Measurements from ENCODE around the gene TARBP2.

Gene TARBP2

DNA sequence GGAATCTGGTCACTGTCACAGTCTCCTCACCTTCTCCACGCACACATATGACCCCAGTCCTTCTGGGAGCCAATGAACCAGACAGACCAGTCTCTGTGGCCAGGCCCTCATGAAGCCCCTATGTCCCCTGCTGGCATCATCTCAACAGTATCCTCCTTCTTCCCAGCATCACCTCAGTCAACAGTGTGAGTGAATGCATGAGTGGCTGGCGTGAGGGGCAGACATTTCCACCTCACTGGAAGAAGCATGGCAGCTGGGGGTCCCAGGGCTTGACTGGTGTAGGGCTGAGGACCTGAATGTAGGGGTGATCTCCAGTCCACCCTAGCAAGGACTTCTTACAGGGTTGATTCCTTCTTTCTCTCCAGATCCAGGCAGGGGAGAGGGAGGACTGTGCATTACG lies 3.6 kb upstream of the TARBP2 start:
- DNase-seq: no peak

DNA sequence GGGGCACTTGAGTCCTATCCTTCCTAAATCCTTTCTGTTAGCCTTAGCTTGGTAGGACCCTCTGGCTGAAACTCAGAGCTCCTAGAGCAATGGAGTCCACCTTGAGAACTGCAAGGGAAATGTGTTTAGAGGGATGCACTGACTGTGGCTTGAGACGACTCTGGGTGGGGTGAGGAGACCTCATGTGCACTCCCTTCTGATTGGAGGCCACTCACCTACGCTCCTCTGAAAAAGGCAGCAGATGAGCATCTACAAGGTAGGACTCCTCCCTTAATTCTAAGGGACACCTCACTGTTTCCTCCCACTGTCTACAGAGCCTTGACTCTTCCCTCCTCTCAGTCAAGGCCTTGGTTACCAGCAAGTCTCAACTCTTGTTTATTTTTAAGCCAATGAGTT lies 2.9 kb upstream of the TARBP2 start:
- no peak for DNase-seq

DNA sequence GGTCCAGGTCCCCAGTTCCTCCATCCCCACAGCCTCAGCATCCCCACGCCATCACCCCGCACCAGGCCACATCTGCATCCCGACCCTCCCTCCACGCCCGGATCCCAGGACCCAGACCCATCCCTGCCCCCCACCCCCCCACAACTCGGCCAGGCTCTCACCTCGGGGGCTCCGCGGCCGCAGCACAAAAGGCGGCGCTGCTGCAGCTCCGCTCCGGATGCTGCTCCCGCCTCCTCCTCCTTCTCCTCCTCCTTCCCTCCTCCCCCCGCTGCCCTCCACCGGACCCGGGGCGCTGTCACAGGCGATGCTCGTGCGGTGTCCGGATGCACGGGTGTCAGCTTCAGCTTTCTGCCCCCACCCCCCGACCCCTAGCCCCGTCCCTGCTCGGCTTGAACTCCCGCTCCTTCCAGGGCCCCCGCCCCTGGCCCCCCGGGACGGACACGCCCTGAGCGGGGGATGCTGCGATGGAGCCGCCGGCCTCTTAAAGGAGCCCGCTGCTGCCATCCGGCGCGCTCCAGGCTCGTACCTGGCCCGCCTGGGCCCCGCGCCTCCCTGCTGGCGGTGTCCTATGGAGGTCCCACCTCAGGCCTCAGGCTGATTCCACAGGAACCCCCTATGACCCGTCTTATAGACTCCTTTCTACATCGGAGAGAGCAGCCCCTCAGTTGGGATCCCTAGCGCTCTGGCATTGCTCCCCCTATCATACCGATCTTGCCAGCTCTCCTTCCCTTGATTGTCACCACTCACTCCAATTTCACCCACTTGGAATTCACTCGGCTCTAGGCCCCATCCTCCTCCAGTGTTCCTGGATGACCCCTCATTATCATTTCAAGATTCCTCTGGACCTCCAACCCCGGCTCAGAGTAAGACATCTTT lies 1.6 kb upstream of the TARBP2 start, which contains the start of gene MAP3K12:
TSS of gene MAP3K12 (minus strand) at position 193 of the 876 bp plus-strand sequence. CDS start 12,067 bp downstream, outside the sequence.
- DNase-seq: peak; percentile 51 to 60

DNA sequence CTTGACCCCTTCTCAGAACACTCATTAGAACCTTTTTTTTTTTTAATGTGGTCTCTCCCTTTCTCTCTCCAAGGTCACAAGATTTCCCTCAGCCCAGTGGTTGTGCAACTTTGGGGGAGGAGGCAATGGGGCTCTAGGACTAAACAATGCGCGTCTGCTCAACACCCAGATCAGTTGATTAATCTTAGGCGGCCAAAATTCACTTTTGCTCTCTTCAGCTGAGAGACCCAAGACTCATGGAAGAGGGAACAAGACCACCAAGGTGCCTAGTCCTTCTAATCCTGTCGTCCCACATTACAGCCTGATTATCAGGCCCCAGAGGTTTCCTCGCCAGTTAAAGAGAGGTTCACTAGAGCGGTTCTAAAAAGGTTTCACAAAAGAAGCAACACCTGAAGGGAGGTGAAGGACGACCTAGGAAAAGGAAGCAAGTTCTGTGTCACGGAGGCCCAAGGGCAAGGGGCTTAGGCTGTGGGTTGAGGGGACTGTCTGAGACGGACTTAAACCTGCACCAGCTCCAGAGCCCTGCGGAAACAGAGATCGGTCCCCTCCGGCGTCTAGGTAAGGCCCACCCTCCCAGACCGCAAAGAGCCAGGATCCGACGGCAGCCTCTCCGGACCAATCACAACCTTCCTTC lies 824 bp upstream of the TARBP2 start:
- DNase-seq: peak; percentile 37 to 53

DNA sequence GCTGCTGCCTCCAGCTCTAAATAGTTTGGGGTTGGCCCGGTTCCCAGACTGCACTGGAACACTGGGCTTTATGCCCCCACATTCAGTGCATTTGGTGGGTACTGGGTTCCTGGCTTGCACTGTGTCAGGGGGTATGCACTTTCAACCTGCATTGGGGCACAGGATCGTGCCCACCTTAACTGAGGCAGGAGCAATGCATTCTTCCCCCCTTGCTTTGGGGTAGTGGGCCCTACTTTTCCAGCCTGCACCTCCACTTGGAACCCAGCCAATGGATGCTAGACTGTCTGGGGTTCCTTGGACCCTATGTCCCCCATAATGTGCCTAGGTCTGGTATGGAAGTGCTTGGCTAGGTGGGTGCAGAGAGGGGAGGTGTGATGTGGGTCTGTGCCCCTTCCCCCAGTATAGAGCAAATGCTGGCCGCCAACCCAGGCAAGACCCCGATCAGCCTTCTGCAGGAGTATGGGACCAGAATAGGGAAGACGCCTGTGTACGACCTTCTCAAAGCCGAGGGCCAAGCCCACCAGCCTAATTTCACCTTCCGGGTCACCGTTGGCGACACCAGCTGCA lies 615 bp downstream of the TARBP2 start:
- no peak for DNase-seq

DNA sequence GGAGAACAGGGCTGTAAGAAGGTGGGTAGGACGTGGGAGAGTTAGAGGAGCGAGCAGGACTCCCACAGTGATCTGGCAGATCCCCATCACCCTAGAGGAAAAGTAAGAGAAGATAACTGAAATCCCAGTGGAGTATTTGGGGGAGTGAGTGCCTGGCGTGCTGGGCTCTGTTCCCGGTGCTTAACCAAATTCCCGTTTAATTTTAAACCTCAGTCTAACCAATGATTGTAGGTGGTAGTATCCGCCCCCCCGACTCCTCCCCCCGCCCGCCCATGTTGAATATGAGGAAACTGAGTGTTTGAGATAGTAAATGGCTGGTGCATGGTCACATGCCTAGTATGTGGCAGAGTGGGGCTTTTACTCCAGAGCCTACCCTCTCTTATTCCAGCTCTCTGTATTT lies 1.2 kb downstream of the TARBP2 start:
- DNase-seq: no peak

DNA sequence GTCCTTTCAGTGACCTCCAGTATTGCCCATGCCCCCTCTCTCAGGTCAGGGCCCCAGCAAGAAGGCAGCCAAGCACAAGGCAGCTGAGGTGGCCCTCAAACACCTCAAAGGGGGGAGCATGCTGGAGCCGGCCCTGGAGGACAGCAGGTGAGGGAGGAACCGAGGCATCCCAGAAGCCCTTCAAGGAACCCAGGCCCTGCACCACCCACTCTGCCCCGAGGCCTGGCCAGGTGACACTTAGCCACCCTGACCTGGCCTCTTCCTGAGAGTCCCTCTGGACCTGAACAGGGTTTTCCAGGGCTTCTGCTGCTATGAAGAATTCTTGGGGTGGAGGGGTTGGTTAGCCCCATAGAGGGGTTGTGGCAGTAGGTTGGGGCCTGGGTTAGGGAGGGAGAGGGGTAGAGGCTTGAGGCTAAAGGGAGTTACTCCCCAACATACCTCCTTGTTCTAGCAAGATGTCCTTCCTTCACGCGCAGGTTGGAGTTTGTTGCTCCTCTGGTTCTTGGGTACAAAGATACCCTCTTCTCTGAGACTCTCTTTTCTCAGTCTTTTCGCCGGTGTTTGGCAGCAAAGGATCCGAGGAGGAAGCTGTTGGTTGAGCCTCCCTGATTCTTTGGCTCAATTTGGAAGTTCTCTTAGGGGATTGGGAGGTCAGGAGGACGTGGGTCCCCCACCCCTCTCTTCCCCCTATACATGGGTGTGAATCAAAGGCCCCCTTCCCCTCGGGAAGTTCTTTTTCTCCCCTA lies 2.1 kb downstream of the TARBP2 start:
- no peak for DNase-seq

DNA sequence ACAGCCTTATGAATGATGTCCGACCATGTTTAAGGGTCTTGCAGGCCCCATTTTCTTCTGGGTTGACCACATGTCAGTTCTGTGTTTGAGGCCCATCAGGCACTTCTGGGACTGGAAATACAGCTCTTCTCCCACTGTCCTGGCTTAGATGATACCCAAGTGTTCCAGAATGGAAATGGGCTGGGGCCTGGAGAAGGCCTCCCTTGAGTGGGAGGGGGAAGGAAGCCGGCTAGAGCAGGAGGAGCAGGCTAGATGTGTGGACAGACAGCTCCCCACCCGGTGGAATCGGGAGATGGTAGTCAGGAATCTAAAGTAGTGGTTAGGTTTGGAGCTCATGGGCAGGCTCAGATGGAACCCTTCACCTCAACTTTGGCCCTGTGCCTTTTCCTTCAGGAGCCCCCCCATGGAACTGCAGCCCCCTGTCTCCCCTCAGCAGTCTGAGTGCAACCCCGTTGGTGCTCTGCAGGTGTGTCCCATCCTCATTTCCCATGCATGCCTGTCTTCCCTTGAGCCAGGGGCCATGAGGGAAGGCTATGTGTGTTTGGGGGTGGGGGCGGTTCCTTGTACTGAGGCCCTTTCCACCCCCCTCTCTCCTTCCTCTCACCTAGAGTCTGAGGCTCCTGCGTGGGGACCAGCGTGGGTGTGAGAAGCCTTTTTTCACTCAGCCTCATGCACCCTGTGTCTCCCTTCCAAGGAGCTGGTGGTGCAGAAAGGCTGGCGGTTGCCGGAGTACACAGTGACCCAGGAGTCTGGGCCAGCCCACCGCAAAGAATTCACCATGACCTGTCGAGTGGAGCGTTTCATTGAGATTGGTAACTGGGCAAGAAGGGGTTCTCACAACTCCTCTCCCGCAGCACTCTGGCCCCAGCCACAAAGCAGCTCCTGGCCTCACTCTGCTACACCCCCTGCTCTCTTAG lies 3.2 kb downstream of the TARBP2 start:
- DNase-seq: no peak

DNA sequence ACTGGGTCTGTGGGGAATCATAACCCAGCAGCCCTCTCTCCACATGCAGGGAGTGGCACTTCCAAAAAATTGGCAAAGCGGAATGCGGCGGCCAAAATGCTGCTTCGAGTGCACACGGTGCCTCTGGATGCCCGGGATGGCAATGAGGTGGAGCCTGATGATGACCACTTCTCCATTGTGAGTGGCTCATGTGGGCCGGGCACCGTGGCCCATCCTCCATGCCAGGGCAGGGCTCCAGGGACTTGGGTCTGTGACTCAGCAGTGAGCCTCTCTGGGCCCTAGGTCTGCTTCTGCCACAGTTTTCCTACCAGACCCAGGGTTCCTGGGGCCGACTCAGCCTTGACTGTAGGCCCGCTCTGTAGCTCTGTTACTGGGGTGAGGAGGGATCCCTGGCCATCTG lies 4.0 kb downstream of the TARBP2 start:
- DNase-seq: no peak

DNA sequence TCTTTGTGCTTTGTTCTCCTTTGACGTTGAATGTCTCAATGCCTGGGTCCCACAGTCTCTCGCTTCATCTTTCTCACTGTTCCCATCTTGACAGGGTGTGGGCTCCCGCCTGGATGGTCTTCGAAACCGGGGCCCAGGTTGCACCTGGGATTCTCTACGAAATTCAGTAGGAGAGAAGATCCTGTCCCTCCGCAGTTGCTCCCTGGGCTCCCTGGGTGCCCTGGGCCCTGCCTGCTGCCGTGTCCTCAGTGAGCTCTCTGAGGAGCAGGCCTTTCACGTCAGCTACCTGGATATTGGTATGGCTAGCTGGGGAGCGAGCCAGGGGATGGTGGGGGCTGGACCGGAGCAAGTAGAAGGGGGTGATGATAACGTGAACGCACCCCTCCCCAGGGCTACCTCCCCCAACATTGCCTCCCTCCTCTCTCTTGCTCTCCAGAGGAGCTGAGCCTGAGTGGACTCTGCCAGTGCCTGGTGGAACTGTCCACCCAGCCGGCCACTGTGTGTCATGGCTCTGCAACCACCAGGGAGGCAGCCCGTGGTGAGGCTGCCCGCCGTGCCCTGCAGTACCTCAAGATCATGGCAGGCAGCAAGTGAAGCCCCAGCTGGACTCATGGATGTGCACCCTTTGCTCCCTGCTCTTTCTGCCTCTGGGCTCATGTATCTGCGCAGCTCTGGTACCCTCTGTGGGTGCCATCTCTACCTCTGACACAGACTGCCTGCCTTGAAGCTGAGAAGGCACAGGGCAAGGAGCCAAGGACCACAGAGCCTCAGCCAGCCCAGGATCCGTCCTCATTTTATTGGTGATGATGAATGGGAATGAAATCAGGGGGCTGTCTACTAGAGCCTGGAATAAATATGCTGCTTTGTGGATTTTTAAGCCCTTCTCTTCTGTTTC lies 4.7 kb downstream of the TARBP2 start:
- no peak for DNase-seq

DNA sequence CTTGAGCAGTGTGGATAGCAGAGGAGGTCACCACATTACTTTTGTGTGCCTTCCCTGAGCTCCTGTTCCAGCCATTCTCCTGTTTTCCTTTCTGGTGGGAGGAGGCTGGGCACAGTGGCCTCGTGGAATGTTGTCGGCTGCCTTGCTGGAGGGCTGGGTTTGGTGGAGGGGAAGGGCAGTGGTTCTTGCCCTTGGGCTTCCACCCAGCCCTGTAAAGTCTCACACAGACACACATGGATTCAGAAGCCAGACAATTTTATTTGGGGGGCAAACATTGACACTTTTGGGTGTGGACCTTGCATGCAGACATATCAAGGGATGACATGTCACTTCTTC lies 5.3 kb downstream of the TARBP2 start:
- no peak for DNase-seq

DNA sequence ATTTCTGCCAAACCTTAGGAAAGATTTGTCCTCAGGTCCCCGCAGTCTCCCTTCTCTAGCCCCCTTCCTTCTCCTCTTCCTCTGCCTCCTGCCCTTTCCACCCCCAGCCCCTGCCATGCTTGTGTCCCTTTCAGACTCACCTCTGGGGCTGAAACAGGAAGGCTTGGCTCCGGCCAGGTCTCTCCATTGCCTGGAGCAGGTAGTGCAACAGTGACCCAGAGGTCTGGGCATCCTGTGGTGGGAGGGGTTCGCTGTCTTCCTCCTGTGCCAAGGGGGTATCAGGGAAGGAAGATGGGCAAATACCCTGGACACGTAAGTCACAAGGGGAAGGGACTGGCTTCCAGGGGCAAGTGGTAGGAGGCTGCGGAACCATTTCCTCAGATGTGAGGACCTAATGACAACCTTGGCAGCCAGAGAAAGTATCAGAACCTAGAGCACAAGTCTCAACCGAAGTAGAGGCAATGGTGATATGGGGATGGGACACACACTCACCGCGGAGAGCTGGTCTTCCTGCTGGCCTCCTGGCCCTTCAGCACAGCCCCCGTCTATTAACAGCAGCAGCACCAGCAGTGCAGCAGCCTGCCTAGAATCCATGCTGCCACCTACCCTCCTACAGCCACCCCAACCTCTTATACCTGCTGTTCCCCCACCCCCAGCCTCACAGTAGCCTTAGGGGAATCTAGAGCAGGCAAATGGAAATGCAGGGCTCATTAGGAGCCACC lies 6.0 kb downstream of the TARBP2 start, which contains the start of gene NPFF:
TSS of gene NPFF (minus strand) at position 604 of the 722 bp plus-strand sequence. CDS start at position 594, 10 bp downstream.
- DNase-seq: no peak

DNA sequence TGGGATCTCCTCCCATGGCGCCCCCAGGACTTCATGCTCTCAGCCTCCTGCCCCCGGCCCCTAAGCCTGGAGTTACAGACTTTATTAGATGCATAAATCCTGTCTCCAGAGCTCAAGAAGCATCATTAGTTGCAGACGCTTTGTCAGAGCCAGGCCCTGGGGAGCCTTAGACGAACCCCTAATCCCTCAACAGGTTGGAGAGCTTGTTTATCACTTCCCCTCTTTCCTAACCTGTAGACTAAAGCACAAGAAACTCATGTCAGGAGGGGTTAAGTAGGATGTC lies 6.5 kb downstream of the TARBP2 start:
- DNase-seq: no peak

DNA sequence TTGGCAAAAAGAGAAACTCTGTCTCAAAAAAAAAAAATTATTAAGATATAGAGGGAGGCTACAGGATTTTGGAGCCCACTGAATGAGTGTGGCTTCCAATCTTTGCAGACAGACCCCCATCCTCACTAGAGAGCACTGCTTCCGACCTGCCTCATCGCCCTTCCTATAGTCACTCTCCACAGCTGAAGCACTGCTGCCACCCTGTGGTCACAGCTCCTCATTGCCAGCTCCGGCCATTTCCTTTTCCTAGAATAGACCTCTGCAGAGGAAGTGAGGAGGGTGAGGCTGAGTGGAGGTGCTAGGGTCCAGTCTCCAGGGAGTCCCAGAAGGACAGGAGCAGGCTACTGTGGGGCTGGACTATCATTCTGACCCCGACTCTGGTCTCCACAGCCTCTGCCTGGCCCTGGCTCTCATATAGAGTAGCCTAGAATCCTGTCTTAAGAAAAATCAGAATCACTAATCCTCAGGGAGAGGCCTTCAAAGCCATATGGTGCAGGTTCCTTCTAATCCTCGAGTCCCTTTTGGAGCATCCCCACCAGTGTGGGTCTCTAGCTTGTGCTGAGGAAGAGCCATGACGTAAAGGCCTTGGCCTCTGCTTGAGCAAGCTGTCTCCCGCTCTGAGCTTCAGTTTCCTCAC lies 7.6 kb downstream of the TARBP2 start:
- DNase-seq: peak; percentile 77 to 91

DNA sequence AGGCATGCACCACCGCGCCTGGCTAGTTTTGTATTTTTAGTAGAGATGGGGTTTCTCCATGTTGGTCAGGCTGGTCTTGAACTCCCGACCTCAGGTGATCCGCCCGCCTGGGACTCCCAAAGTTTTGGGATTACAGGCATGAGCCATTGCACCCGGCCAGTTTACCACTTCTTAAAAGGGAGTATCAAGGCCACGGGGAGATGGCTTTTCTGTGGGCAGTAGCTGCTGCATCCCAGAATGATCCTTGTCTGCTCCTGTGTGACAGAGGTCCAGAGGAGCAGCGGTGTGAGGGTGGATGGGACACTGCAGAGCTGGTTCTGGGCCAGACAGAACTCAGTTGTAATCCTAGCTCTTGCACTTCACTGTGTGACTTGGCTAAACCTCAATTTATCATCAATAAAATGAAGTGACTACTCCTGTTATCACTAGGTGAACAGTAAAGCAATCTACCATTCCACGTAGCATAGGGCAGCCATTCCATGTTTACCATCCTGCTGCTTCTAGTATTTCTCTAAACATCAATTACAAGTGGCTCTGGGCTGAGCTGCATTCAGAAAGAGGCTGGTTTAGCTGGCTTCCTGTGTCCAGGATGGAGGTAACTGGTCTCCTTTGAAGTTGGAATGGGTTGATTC lies 9.2 kb downstream of the TARBP2 start:
- no peak for DNase-seq

DNA sequence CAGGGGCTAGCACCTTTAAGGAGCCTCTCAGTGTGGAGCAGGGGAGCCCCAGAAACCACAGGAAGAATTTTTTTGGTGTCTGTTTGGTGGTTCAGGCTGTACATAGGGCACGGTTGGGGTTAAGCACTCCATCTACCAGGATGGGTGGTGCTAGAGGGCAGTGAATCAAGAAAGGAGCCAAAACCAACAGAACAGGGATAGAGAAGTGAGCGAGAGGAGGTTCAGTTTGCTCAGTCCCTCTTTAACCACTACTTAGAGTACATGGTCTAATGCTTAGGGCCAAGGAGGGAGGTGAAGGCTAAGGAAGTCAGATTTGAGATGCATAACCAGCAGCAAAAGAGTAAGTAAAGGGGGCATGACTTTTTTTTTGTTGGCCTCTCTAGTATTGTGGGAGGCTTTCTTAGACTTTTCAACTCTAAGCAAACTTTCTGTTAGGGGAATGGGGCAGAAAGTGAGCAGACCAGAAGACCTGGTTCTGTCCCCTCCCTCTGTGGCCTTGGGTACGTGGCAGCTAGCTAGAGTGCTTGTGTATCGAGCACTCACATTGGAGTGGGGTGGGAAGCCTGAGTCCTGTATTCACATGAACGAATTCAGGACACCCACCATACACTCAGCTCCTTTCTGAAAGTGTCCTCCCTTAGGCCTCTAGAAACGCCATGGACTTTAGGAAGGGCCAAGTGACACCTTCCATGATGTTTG lies 12.8 kb downstream of the TARBP2 start:
- DNase-seq: no peak

DNA sequence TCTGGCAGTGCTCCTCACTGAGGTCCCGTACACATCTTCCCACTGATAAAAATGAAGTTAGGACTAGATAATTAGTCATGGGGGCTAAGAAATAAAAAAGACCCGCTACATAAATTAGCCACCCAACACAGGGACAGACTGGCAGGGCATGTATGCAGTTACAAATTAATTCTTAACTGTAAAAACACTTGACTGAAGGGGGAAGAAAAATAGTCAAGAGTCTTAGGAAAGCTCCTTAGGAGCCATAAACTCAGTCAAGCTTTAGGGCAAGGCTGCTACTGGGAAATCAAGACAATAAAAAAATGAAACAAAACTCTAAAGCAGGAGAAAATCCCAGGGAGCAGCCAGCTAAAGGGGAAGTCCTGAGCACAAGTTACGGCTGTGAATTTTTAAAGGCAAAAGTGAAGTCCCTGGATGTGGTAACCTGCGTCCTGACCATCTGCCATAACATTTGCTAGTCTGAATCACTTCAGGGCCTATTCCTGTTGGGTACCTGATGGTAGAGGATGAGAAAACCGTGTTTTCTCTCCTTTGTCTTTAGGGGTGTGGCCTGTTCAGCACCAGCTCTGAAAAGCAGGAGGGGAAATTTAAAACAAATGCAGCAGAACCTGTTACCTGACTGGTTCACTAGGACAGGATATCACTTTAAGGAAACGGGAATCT lies 13.7 kb downstream of the TARBP2 start:
- no peak for DNase-seq

DNA sequence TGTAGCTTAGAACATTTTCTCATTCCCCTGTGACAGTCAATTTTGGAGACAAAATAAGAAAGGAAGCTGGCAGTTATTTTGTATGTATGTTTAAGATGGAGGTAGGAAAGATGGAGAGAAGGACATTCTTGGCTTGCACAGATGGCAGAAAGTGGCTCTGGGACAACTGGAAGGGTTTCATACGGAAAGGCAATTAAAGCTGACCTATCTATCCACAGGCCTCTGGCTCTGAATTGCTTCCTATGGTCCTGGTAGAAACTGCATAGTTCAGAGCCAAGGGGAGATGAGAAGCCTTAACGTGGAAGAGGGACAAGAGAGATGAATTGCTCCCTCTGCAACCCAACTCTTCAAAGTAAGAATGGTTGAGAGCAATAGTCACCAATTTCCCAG lies 14.2 kb downstream of the TARBP2 start:
- no peak for DNase-seq
